MCF 10A (cell line): ENCODE data around the gene DUSP14. TPM values are rescaled to one million over a fixed set of nuclear protein-coding genes. Genes with fewer than 3 reads are reported as not detected.
"Not testable (repeated sequence)": the region's sequence is repeated elsewhere in the genome, so short reads cannot be mapped to it uniquely, and the experiment has no call there.

Experiments
- Bru-seq: library from RNA; stranded (reverse); fragments of 400-500 nt; gene quantifications from one replicate; lab custom pipeline; 2021; lab: Mats Ljungman, UMichigan
- BruChase-seq, 2 experiments: library from RNA; stranded (reverse); fragments of 400-500 nt; gene quantifications; one replicate each; lab custom pipeline; 2021; lab: Mats Ljungman, UMichigan
- BruUV-seq: library from RNA; stranded (reverse); fragments of 400-500 nt; replicated peaks from 2 replicates; lab custom pipeline; 2021; lab: Mats Ljungman, UMichigan
- CTCF ChIA-PET: fragments of 300-600 bp; sonication (Branson Sonifier 250); formaldehyde crosslinking; extraction: SDS; loops from one replicate; lab custom pipeline; 2021; ENCODE audit warnings: antibody characterized with exemption, inconsistent platforms; lab: Yijun Ruan, JAX
- POLR2A ChIA-PET: fragments of 300-600, 350-650 bp; sonication (Branson Sonifier 250); formaldehyde crosslinking; extraction: SDS; loops from one replicate; lab custom pipeline; 2020; ENCODE audit warnings: antibody characterized with exemption, inconsistent platforms; lab: Yijun Ruan, JAX
- DNase-seq: peaks from one replicate; pipeline ENCODE4 v3.0.0-alpha.2; 2018; ENCODE audit not compliant: unreplicated experiment
- H3K27ac Mint-ChIP-seq: one replicate; pipeline ENCODE4 v1.8.0; 2022; ENCODE audit warnings: mild to moderate bottlenecking, low read depth, mixed read lengths; ENCODE audit not compliant: unreplicated experiment
- H3K27me3 Mint-ChIP-seq: one replicate; pipeline ENCODE4 v1.8.0; 2022; ENCODE audit warnings: mixed read lengths; ENCODE audit not compliant: insufficient read depth, unreplicated experiment
- H3K36me3 Mint-ChIP-seq: one replicate; pipeline ENCODE4 v1.8.0; 2022; ENCODE audit warnings: mild to moderate bottlenecking, moderate library complexity, mixed read lengths; ENCODE audit not compliant: insufficient read depth, unreplicated experiment
- H3K4me1 Mint-ChIP-seq: one replicate; pipeline ENCODE4 v1.8.0; 2022; ENCODE audit warnings: mixed read lengths; ENCODE audit not compliant: insufficient read depth, unreplicated experiment
- H3K4me3 Mint-ChIP-seq: one replicate; pipeline ENCODE4 v1.8.0; 2022; ENCODE audit warnings: mild to moderate bottlenecking, moderate library complexity, mixed read lengths; ENCODE audit not compliant: unreplicated experiment
- H3K9me3 Mint-ChIP-seq: one replicate; pipeline ENCODE4 v1.8.0; 2022; ENCODE audit warnings: mixed read lengths; ENCODE audit not compliant: unreplicated experiment
- CTCF ChIP-seq: fragments of 200-600 bp; IDR thresholded peaks from one replicate; pipeline ENCODE4 v1.8.0; 2022; ENCODE audit warnings: antibody characterized with exemption, mild to moderate bottlenecking; ENCODE audit not compliant: unreplicated experiment
- intact Hi-C: fragments of 100-400 bp; cut with micrococcal nuclease; formaldehyde crosslinking; loops from 2 replicates; pipeline ENCODE4 v1.14.1; 2022
- long read RNA-seq: library from polyadenylated mRNA; stranded (forward); transcript quantifications from one replicate; pipeline ENCODE4 v2.0.0, GENCODE V29; 2022
- total RNA-seq: library from RNA; stranded (reverse); gene quantifications from 2 replicates; pipeline ENCODE4 v1.2.3, GENCODE V29; 2022

The DUSP14 gene
- total RNA-seq (31.7 and 39.4 TPM in 2 replicates), Bru-seq, nascent RNA (percentile 66 among the genes with signal in this experiment), BruChase-seq, experiment 1, labeled RNA remaining after a 6-hour chase (percentile 75 among the genes with signal in this experiment), BruChase-seq, experiment 2, labeled RNA remaining after a 2-hour chase (percentile 70 among the genes with signal in this experiment)
- long read RNA-seq, transcript DUSP14-206 (3 exons, 1,537 nt), result major isoform, 11 of 12 reads
- long read RNA-seq, partial matches to known transcripts, result 0 of 12 reads
- long read RNA-seq, other reads (novel, unspliced or antisense), result 0 of 12 reads

GRCh38 chr17:37489197-37490001 lies at the start of gene DUSP14:
Gene DUSP14, plus strand, starts transcription at chr17:37489891. Its CDS starts 22,382 bp downstream, at chr17:37512273.
- CTCF ChIA-PET, result no interaction called here
- Mint-ChIP-seq H3K9me3 (no peaks in the 10 kb centered on the region), H3K4me1 (peaks cover 33% of the 10 kb centered on the region), H3K36me3 (peaks cover 9% of the 10 kb centered on the region), H3K27me3 (no peaks in the 10 kb centered on the region), H3K4me3 (peak within 1 kb of the TSS; percentile 92), H3K27ac (peak within 1 kb of the TSS; percentile 79)
- DNase-seq, result peak; percentile 80
- POLR2A ChIA-PET, result interaction anchor here (0.6 to 8.1 kb wide), 25 partner anchors 9 to 860 kb away, joined by 3 to 130 read pairs (median 5); partner anchors contain the start of genes ACACA, SYNRG and TADA2A
- intact Hi-C loops, result loop anchor here (2.0 to 5.0 kb wide), 2 partner anchors 42 to 83 kb away; partner anchors contain the start of genes ACACA and TADA2A
- BruUV-seq, result no TSS peak
- no peak for TF ChIP-seq CTCF

GRCh38 chr17:37440424-37440823 lies 49.3 kb upstream of the DUSP14 start:
- CTCF ChIA-PET, result interaction anchor here (0.6 to 0.7 kb wide), 3 partner anchors 11 to 784 kb away, joined by 3 read pairs; no protein-coding TSS in a partner anchor

GRCh38 chr17:37441369-37442014 lies 48.2 kb upstream of the DUSP14 start:
- H3K27me3 Mint-ChIP-seq, H3K9me3 Mint-ChIP-seq, DNase-seq, H3K4me1 Mint-ChIP-seq, BruUV-seq, H3K4me3 Mint-ChIP-seq, H3K27ac Mint-ChIP-seq, intact Hi-C loops: not testable (repeated sequence)
- H3K36me3 Mint-ChIP-seq, result peaks cover 82% of the 10 kb centered on the region
- ChIA-PET POLR2A (interaction anchor here (0.6 to 3.1 kb wide), 4 partner anchors 9 to 204 kb away, joined by 3 to 11 read pairs (median 4); no protein-coding TSS in a partner anchor), CTCF (interaction anchor here (0.6 kb wide), 2 partner anchors 56 to 59 kb away, joined by 3 read pairs; no protein-coding TSS in a partner anchor)

More at GRCh38 chr17:37440424-37440823, 49.3 kb upstream of the DUSP14 start:
- H3K4me3 Mint-ChIP-seq, result no peak overlapping the region
- POLR2A ChIA-PET, result interaction anchor here (0.7 to 3.1 kb wide), 3 partner anchors 10 to 130 kb away, joined by 3 to 11 read pairs (median 3); no protein-coding TSS in a partner anchor
- no peaks in the 10 kb centered on the region for H3K9me3 Mint-ChIP-seq
- no peak overlapping the region for H3K27ac Mint-ChIP-seq
- peaks cover 85% of the 10 kb centered on the region for H3K36me3 Mint-ChIP-seq
- no peaks in the 10 kb centered on the region for H3K4me1 Mint-ChIP-seq
- no peaks in the 10 kb centered on the region for H3K27me3 Mint-ChIP-seq
- BruUV-seq, result no TSS peak
- DNase-seq, result no peak
- no peak for TF ChIP-seq CTCF
- intact Hi-C loops, result no loop called here

GRCh38 chr17:37446027-37446426 lies 43.7 kb upstream of the DUSP14 start:
- peak; percentile 63 for DNase-seq
- peaks cover 64% of the 10 kb centered on the region for H3K36me3 Mint-ChIP-seq
- H3K27me3 Mint-ChIP-seq, result no peaks in the 10 kb centered on the region
- H3K9me3 Mint-ChIP-seq, result no peaks in the 10 kb centered on the region
- TF ChIP-seq CTCF, result no peak
- ChIA-PET CTCF (interaction anchor here (0.7 to 0.8 kb wide), 2 partner anchors 21 to 37 kb away, joined by 3 to 8 read pairs; no protein-coding TSS in a partner anchor), POLR2A (interaction anchor here (1.0 to 3.8 kb wide), 7 partner anchors 9 to 45 kb away, joined by 3 to 27 read pairs (median 10); no protein-coding TSS in a partner anchor)
- intact Hi-C loops, result loop anchor here (5.0 kb wide), 1 partner anchor 46 kb away; no protein-coding TSS in a partner anchor
- peaks cover 22% of the 10 kb centered on the region for H3K4me1 Mint-ChIP-seq
- no TSS peak for BruUV-seq
- H3K27ac Mint-ChIP-seq, result no peak overlapping the region
- no peak overlapping the region for H3K4me3 Mint-ChIP-seq
